HG02571 (cell line): ENCODE data around the gene LPIN2.
A peak's percentile ranks its signal among the peaks of the same experiment; 100 is the strongest.
"Not testable (repeated sequence)": the region's sequence is repeated elsewhere in the genome, so short reads cannot be mapped to it uniquely, and the experiment has no call there.

ENCODE experiments used
- ATAC-seq: cut with Tn5 transposase; IDR thresholded peaks from one replicate; pipeline ENCODE4 v1.9.1; 2021; ENCODE audit warnings: mild to moderate bottlenecking, moderate library complexity; ENCODE audit not compliant: unreplicated experiment

Gene LPIN2

GRCh38 chr18:3013024-3013804 lies at the start of gene LPIN2:
LPIN2 (minus strand) TSS chr18:3013144; CDS start chr18:2960840, 52,304 bp downstream.
- ATAC-seq: peak; percentile 82

- no peak for ATAC-seq
Observed at GRCh38 chr18:3061581-3062312, 48.8 kb upstream of the LPIN2 start.

DNA sequence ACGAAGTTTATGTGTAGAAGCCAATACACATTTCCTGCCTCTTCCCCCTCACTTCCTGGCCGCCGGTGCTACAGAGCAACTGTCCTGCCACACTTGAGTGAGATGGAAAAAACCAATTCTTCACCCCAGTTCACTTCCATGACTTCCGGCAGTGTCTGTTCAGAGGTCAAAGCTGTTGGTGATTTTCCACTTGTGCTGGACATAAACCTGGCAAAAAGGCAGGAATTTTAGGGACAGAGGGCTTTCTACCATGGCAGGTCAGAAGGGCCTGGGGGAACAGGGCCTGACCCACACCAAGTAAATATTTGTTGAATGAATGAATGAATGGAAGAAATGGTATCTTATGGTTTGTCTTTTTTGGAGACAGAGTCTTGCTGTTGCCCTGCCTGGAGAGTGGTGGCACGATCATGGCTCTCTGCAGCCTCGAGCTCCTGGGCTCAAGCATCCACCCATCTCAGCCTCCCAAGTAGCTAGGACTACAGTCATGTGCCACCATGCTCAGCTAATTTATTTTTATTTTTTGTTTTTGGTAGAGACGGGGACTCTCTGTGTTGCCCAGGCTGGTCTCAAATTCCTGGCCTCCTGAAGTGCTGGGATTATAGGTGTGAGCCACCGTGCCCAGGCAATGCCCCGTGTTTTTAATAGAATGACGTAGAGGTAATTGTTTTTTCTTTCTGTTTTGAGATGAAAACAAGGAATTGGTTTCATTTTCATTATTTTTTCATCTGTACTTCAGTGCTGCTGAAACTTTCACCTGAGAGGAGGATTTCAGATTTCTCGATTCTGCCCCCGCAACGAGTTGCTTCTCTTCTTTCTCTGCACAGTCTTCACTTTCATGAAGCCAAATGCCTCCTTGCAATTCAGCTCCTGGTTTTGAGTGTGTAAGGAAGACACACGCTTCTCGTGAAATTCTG lies 48.0 kb upstream of the LPIN2 start:
- ATAC-seq: no peak

- no peak for ATAC-seq
Observed at GRCh38 chr18:3059272-3059671, 46.3 kb upstream of the LPIN2 start.

- no peak for ATAC-seq
Observed at GRCh38 chr18:3058328-3059191, 45.6 kb upstream of the LPIN2 start.

- ATAC-seq: no peak
Observed at GRCh38 chr18:3057526-3057925, 44.6 kb upstream of the LPIN2 start.

GRCh38 chr18:3056311-3056710 lies 43.4 kb upstream of the LPIN2 start:
- ATAC-seq: no peak

DNA sequence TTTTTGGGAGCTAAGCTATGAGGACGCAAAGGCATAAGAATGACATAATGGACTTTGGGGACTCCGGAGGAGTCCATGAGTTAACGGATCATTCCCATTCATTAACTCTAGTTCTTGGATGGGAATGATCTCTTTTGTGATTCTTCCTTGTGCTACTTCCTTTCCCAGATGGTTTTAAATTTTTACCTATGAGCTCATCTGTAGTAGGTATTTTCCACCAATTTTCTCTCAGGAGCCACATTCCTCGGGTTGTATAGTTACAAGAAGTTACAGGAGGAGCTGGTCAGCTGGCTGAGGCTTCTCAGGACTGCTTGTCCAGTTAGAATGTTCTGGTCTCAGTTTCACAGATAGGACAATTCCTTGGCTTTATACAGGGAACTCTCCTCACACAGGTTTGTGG lies 42.9 kb upstream of the LPIN2 start:
- ATAC-seq: no peak

DNA sequence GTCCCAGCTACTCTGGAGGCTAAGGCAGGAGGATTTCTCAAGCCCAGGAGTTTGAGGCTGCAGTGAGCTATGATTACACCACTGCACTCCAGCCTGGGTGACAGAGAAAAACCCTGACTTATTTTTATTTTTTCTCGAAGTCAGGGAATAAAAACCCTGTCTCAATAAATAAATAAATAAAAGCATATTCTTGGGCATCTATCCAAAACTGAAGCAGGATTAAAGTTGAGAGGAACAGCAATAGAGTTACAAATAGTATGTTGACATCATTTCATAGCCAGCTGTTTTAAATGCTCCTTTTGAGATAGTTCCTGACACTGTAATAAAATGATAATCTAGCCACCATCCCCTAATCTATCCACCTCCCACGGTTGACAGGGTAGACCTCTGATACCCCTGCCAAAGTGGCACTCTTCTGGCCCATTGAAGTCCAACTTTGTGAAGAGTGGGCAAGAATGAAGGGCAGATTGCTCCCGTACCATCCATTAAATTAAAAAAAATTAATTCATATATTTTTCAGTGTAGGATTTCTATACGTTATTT lies 42.3 kb upstream of the LPIN2 start:
- ATAC-seq: no peak

- no peak for ATAC-seq
Observed at GRCh38 chr18:3054780-3055179, 41.8 kb upstream of the LPIN2 start.

GRCh38 chr18:3054214-3054613 lies 41.3 kb upstream of the LPIN2 start:
- no peak for ATAC-seq

DNA sequence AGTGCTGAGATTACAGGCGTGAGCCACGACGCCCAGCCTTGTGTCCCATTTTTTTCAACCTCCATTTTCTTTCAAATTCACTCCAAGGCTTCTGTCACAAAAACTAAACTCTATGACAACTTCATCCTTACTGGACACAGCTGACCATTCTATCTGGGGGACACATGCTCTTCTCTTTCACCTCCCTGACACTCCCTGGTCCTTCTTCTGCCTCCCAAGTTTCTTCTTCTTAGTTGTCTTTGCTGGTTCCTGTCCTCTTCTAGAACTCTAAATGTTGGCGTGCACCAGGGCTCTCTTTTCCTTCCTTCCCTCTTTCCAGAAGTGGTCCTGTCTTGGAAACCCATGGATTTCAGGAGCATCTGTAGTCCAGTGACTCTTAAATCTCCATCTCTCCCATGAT lies 40.1 kb upstream of the LPIN2 start:
- ATAC-seq: no peak

DNA sequence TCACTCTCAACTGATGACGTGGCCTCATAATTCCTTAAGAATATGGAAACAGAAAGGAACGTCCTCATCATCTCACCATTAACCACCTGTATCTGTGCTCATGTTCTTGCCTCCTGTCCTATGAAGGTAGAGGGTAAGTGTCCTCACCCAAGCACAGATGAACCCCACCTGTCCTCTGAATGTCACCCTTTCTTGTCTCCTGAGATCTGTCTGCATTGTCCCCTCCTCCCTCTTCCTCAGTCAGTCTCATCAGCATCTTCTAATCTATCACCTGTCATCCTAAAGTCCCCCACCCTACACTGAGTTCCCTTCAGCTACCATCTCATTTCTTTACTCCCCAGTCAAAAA lies 39.4 kb upstream of the LPIN2 start:
- ATAC-seq: no peak

DNA sequence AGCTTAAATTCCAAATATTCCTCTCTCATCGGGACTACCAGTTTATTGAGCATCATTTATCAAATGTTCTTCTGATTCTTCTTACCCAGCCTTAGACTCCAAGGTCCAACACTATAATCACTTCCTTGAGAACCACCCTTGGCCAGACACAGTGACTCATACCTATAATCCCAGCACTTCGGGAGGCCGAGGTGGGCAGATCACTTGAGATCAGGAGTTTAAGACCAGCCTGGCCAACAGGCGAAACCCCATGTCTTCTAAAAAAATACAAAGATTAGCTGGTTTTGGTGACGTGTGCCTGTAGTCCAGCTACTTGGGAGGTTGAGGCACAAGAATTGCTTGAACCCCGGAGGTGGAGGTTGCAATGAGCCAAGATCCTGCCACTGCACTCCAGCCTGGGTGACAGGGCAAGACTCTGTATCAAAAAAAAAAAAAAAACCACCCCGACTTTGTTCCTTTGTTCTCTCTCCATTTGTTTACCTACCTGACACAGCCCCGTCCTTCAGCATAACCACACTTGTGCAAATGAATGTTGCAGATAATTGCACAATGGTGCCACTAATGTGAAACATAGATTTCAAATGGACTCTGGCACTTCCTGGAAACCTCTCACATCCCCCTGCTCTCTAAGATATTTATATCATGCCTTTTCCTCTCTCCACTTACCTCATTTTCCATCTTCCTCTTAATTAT lies 38.9 kb upstream of the LPIN2 start:
- ATAC-seq: no peak

DNA sequence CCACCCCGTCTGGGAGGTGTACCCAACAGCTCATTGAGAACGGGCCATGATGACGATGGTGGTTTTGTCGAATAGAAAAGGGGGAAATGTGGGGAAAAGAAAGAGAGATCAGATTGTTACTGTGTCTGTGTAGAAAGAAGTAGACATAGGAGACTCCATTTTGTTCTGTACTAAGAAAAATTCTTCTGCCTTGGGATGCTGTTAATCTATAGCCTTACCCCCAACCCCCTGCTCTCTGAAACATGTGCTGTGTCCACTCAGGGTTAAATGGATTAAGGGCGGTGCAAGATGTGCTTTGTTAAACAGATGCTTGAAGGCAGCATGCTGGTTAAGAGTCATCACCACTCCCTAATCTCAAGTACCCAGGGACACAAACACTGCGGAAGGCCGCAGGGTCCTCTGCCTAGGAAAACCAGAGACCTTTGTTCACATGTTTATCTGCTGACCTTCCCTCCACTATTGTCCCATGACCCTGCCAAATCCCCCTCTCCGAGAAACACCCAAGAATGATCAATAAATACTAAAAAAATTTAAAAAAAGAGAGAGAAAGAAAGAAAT lies 37.0 kb upstream of the LPIN2 start:
- not testable (repeated sequence) for ATAC-seq

GRCh38 chr18:3048820-3049349 lies 35.9 kb upstream of the LPIN2 start:
- no peak for ATAC-seq

- no peak for ATAC-seq
Observed at GRCh38 chr18:3048121-3048520, 35.2 kb upstream of the LPIN2 start.

GRCh38 chr18:3046216-3046808 lies 33.4 kb upstream of the LPIN2 start:
- no peak for ATAC-seq
